GM18517 (cell line): Measurements from ENCODE around the gene UAP1.

ENCODE experiments used
- ATAC-seq: cut with Tn5 transposase; IDR thresholded peaks from one replicate; pipeline ENCODE4 v1.9.1; 2021; ENCODE audit warnings: mild to moderate bottlenecking, moderate library complexity; ENCODE audit not compliant: unreplicated experiment

The UAP1 gene

DNA sequence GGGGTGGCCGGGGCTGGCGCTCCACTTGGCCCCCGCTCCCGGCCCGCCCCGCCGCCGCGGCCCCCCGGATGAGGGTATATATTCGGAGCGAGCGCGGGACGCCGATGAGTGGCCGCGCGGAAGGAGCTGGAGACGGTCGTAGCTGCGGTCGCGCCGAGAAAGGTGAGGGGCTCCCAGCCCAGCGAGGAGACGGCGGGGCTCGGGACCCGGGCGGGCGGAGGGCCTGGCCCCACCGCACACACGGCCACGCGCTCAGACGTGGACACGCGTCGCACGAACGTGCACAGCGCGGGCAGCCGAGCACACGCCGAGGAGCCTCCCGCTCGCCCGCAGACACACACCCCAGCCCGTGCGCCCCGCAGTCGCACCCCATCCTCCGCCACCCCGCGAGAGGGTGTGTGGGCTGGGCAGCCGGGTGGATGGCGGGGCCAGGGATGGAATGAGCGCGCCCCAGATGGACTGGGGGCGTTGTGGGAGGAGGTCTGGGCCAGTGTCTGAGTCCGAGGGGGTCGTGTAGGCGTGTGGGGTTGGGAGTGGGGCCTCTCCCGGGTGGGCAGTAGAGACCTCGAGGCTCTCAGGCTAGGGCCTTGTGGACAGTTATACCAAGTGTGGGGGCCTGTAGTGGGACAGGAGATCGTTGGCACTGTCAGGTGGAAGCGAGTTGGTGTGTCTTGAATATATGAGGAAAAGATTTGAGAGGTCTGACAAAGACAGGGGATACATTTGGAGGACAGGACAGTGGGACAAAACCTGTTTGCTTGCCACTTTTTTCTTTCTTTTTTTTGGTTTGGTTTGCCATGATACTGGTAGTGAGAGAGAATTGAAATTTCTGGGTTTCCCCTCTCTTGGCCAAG, at the start of gene UAP1:
Gene UAP1 (plus strand): TSS at position 107 of the 854 bp plus-strand sequence. CDS start 4,347 bp downstream, outside the sequence.
- ATAC-seq: peak; percentile 37

DNA sequence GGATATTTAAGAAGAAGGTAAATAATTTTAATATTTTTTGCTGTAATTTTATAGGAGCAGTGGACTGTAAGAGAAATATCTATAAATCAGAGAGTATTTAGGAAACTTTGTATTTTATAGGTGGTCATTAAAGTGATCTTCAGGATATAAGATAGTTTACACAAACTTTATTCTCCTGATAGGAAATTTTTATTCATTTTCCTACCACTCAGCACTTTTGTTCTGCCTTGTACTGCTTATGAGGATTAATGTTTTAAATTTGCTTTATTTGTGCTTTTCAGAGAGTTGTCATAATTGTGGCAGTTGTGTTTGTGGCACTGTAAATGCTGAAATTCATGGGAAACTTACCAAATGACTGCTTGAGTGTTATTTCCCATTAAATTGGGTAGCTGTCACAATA, 34.2 kb upstream of the UAP1 start:
- no peak for ATAC-seq

DNA sequence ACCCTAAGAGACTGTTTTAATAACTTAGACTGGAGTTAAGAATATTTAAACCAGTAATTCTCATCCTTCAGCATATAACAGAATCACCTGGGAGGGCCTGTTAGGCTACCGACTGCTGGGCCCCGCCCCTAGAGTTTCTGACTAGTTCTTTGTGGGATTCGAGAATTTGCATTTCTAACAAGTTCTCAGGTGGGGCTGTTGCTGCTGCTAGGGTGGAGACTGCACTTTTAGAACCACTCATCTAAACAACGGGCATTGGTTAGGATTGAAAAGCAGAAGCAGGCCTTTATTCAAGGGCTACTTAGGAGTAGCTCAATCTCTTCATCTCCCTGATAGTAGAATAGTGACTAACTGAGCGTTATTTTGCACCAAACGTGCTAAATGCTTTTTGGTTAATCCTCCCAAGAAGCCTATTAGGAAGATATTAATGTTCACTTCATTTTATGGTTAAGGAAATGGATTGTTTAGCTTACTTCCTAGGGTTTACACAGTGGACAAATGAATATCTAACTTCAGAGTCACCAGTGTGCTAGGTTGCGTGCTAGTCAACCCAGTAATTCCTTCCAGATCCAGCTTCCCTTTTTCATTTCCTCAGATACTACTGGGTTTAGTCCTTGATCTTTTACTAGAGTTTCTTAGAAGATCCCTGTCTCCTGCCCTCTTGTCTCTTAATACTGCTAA, 31.1 kb upstream of the UAP1 start:
- peak; percentile 88 for ATAC-seq

DNA sequence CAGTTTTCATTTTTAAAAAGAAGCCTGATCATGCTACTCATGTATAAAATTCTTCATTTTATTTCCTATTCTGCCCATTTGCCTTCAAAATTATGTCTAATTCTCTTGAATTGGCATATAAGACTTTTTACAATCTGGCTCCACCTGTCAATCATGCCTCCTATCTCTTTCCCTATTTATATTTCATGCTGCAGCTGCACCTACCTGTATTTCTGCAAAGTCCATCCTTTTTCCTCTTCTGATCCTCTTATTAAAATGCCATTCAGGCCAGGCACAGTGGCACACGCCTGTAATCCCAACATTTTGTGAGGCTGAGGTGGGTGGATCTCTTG, 30.6 kb upstream of the UAP1 start:
- no peak for ATAC-seq

DNA sequence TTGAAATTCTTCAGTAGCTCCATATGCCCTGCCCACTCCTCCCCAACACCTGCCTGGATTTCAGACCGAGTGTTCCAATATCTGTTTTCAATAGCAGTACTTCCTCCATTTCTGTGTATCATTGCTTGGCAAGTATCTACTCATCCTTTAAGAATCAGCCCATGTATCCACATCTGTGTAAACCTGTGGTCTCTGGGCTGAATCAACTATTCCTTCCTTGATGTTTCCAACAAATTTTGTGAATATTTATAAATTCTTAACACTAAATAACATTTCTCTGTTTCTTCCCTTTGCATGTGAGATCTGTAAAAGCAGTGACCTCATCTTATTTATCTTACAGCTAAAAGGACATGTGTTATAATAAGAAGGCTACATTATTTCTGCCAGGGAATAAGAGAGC, 26.0 kb upstream of the UAP1 start:
- no peak for ATAC-seq

DNA sequence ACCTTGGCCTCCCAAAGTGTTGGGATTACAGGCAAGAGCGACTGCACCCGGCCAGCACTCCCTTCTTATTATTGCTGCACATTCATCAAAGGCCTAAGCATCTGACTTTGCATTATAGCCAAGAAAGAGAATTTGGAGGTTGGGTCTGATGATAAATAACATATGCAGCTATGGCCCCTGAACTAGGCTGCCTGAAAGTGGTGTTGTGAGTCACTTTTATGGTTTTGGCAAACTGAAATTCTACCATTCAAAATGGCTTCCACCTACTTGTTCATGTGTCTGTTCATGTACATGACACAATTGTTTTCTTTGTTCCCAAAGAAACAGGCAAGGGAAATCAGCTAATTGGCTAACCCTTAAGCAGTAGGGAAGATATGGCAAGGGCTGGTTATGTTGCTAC, 25.0 kb upstream of the UAP1 start:
- no peak for ATAC-seq

DNA sequence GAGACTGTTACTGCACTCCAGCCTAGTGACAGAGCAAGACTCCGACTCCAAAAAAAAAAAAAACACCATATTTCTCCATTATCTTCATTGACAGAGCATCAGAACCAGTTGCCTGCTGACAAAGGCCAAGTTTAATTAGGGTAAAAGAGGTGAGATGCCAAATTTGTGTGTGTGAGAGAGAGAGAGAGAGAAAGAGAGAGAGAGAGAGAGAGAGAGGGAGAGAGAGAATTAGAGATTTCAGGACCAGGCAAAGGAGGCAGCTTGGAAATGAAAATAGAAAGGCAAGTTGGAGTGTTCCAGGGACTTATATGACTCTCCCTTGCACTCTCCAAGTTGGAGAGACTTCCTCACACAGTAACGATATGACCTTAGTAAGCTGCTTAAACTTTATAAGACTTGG, 24.3 kb upstream of the UAP1 start:
- ATAC-seq: no peak

DNA sequence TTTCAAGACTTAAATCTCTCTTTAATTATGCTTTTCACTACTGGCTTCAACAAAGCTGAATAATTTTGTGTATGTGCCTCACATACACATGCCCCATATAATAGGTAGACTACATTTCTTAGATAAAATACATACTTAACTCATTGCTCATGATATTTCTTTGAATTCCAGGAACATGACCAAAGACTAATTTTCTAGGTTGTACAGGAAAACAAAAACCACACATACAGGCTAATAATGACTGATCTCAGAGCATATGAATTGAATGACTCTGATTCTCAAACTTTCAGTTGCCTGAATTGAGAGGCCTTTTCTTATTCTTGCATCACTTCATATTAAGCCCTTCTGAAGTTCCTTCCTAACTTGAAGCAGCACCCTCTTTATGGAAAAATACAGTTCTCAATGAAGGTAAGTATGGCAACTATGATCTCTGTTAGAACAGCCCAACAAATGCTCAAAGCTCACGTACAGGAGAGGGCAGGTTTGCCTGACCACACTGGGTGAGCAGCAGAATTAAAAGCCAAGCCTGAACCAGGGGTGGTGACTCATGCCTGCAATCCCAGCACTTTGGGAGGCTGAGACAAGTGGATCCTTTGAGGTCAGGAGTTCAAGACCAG, 22.6 kb upstream of the UAP1 start:
- no peak for ATAC-seq

DNA sequence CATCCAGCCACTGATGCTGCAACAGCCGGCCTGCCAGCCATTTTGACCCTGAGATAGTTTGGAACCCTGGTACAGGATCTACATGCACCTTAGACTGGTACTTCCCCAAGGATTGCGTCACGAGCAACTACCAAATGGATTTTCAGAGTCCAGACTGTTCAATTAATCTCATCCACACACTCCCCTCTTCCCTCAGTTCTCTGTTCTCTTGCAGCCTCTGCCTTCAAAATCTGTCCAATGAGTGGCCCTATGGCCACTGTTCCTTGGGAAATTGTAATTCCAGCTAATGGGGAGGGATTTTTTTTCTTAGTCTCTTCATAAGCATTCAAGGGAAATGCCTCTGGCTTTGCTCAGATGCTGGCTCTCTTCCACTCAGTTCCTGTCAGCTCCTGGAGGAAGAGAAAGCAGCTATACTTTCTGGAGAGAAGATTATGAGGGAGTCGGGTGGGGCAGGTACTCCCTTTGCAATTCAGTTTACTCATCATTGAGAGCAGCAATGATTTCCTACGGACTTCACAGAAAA, 19.8 kb upstream of the UAP1 start:
- no peak for ATAC-seq

DNA sequence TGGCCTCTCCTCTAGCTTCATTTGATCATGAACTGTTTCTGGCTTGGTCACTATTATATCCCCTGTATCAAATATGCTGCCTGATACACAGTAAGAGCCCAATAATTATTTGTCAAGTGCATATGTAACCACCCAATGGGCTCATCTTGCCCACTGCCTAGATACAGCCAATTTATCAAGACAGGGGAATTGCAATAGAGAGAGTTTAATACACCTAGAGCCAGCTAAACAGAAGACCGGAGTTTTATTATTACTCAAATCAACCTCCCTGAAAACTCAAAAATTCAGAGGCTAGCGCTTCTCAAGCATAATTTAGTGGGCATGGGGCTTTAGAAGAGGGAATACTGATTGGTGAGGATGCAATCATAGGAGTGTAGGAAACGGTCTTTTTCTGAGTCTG, 18.3 kb upstream of the UAP1 start:
- no peak for ATAC-seq

DNA sequence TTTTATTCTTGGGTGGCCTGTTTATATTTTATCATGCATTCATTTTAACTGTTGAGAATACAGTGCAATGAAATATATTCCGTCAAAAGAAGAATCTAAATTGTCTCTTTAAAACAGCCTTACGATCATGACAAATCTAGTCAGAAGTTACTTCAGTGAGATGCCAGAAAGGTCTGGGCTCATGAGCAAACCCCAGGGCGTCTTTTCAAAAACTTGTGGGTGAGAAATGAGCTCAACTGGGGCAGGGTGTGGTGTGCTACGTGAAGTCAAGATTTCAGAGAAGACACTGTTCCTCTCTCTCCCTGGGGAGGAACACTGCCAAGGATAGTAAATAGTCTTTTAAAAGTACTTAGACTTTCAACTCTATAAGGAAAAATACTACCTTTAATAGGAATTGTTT, 13.4 kb upstream of the UAP1 start:
- ATAC-seq: no peak

DNA sequence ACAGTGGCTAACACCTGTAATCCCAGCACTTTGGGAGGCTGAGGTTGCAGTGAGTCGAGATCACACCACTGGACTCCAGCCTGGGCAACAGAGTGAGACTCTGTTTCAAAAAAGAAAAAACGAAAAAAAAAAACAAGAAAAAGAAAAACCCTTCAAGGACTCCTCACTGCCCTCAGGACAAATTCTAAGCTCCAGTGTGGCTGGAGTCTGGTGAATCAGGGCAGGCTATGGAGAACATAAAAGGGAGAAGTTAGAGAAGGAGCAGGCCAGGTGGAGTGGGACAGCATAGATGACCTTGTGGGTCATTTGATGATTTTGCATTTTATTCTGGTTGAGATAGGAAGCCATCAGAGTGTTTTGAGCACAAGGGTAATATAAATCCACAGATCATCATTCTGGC, 12.5 kb upstream of the UAP1 start:
- no peak for ATAC-seq

DNA sequence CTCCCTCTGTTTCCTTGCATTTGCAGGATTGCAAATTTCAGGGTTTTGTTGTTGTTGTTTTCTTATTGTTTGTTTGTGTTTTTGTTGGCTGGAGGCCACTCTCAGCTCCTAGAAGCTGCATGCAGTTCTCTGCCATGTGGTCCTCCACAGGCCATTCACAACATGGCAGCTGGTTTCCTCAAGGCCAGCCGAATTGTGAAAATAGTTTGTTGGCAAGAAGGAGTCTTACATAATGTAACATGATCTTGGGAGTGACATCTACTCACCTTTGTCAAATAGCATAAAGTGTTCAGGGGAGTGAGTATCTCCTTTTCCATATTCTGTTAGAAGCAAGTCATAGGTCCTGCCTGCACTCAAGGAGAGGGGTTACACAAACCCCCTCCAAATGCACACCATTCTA, 10.6 kb upstream of the UAP1 start:
- no peak for ATAC-seq

DNA sequence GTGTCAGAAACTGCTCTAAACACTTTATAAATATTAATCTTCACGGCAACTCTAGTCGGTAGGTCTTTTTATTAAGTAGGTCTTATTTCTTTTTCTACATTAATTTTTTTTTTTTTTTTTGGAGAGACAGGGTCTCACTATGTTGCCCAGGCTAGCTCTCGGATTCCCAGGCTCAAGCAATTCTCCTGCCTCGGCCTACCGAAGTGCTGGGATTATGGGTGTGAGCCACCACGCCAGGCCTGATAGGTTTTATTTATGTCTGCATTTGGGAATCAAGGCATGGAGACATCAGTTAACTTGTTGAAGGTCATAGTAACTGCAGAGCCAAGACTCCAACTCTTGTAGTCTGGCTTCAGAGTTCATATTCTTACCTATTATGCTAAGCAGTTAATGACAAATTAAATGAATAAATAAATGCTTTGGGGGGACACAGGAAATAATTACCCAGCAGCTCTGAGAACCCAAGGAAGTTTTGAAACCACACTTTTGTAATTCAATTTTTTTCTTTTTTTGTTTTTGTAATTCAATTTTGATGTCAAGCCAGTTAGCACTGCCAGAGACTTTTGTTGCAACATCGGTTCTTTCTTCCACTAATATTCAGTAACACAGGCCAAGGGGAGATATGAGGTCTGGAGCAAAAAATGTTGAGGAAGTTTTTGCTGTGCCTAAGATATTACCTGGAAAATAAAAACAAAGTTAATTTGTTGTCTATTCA, 9.4 kb upstream of the UAP1 start:
- ATAC-seq: no peak

DNA sequence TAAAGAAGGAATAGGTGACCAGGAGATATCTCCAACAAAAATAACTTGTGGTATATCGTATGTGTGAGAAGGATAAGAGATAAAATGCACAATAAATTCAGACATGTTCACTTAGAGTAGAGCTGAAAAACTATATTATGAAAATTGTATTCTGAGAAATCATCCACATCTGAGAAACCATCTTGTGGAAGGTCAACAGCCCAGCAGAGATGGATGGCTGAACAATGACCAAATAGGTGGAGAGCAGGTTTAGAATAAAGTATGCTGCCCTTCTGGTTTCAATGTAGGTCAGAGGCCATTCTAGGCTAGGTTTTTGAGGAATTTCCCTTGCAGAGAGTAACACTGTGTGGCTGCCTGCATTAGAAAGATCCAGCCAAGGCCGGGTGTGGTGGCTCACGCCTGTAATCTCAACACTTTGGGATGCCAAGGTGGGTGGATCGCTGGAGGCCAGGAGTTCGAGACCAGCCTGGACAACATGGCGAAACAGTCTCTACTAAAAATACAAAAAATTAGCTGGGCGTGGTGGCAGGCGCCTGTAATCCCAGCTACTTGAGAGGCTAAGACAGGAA, 8.8 kb upstream of the UAP1 start:
- no peak for ATAC-seq

DNA sequence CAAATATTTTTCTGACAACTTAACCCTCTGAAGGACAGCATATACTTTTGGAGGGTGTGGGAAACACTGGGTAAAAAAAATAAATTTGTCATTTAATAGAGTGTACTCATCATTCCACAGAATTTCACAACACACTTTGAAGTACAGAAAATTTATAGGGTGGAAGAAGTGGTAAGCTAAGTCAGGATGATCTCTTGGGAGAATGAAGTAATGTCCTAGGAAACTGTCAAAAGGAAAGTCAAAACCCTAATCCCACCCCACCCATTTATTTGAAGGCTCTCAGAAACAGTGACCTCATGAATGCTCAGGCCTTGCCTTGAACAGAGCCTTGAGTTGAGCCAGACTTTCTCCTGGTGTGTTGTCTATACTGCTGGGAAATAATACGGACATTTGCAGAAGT, 7.3 kb upstream of the UAP1 start:
- no peak for ATAC-seq

DNA sequence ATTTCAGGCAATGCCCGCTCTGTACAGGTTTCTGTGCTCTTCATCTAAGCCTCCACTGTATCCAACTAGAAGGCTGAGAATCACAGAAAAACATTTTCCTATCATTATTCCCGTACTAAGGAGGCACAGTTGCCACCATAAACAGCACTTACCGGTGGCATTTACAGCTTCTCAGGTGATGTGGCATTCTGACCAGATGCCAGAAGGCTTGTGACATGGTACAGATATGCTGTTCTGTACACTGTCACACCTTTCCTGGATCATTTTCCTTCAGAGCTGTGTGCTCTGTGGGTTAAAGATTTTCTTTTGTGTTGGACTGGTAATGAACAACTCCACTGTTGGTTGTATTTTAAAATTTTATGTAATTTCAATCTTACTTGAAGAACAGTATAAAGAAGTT, 4.0 kb upstream of the UAP1 start:
- no peak for ATAC-seq

DNA sequence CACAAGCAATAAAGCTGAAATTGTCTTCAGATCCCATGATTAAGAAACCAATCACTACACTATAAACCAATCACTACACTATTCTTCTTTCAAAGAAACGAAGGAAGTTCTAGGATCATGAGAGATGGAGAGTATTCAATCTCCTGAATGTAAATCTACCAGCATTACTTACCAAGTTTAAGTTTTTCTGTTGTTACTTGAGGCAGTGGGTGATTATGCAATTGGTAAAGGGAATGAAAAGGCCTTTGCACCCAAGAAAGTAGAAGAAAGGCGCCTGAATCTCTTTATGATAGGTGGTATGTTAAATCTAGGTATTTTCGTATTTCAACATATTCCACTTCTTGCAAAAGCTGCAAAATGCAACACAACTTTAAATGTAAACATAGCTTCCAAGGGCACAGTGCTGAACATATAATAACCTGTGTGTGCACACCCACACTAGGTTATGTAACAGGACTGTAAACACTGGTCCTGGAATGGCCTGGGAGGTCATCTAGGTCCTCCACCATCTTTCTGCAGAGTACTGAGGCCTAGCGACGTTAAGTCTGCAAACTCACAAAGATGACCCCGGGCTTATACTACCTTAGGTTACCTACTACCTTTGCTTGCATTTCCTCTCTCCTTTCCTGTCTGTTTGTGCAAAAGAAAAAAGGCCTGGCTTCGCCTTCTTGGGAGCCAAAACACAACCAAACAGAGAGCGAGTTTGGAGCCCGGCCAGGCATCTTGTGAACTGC, 1.1 kb upstream of the UAP1 start:
- no peak for ATAC-seq

DNA sequence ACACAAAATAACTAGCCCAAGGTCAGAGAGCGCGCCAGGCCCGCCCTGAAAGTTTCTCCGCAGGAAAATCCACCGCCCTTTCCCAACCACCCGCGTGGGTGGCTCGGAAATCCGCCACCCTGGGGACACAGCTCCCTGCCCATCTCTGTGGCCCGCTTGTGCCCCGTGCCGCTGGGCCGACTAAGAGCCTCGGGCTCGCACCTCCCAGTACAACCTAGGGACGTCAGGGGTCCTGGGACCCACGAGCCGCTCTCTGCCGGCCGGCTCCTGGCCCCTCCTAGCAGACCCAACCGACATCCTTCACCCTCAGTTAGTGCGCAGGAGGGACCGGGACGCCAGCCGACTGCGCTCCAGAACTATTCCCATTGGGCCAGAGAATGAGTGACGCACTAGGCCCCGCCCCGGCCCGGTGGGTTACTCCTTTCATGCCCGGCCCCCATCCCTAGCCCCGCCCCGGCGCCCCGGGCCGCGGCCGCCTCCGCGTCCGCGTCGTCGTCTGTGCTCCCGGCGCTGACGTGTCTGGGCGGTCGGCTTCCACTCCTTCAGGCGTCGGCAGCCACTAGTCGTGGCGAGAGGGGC, 396 bp upstream of the UAP1 start:
- ATAC-seq: peak; percentile 91

DNA sequence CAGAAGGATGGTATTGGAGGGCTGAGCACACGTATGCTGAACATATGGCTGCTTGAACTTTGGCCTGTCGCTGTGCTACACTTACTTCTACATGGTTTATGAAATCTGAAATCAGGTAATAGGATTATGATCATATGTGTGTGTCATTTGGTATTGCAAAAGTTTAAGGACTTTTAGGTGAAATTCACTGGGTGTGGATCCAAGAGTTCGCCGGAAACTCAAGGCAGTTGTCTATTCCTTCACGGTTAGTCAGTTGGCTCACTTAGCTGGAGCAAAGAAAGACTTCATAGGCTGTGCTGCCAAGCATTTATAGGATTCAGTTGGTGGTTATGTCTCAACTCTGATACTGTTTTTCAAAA, 927 bp downstream of the UAP1 start:
- no peak for ATAC-seq
